Trophoblast cell (in vitro differentiated cells and primary cell): ENCODE results near the gene BABAM2.
A peak's percentile ranks its signal among the peaks of the same experiment; 100 is the strongest.
"Not testable (repeated sequence)": the region's sequence is repeated elsewhere in the genome, so short reads cannot be mapped to it uniquely, and the experiment has no call there.

ENCODE experiments used
- DNase-seq, 2 donors: peaks; one replicate each; pipeline ENCODE4 v3.0.0-alpha.2; 2016
- H2AFZ ChIP-seq: 2 replicates; pipeline ENCODE4 v1.6.1; 2013; ENCODE audit warnings: low read length, moderate library complexity, mild to moderate bottlenecking; ENCODE audit not compliant: insufficient read depth, poor library complexity
- H2AK5ac ChIP-seq: 2 replicates; pipeline ENCODE4 v1.6.1; 2013; ENCODE audit warnings: mild to moderate bottlenecking, low read length
- H2BK120ac ChIP-seq: 2 replicates; pipeline ENCODE4 v1.6.1; 2013; ENCODE audit warnings: low read length, mild to moderate bottlenecking, moderate library complexity; ENCODE audit not compliant: insufficient read depth, poor library complexity
- H2BK12ac ChIP-seq: 2 replicates; pipeline ENCODE4 v1.6.1; 2013; ENCODE audit warnings: mild to moderate bottlenecking, low read length, moderate library complexity
- H2BK5ac ChIP-seq: 2 replicates; pipeline ENCODE4 v1.6.1; 2013; ENCODE audit warnings: low read length, low read depth, moderate library complexity, mild to moderate bottlenecking; ENCODE audit not compliant: poor library complexity
- H3K14ac ChIP-seq: 2 replicates; pipeline ENCODE4 v1.6.1; 2013; ENCODE audit warnings: mild to moderate bottlenecking, low read length
- H3K18ac ChIP-seq: 2 replicates; pipeline ENCODE4 v1.6.1; 2013; ENCODE audit warnings: mild to moderate bottlenecking, low read length
- H3K23ac ChIP-seq: 2 replicates; pipeline ENCODE4 v1.6.1; 2013; ENCODE audit warnings: low read length
- H3K27ac ChIP-seq: 2 replicates; pipeline ENCODE4 v1.5.1; 2013; ENCODE audit warnings: low read depth, mild to moderate bottlenecking, inconsistent platforms, low read length, moderate library complexity
- H3K27me3 ChIP-seq: 2 replicates; pipeline ENCODE4 v1.6.1; 2013; ENCODE audit warnings: inconsistent platforms, mild to moderate bottlenecking, low read length, moderate library complexity; ENCODE audit not compliant: insufficient read depth
- H3K36me3 ChIP-seq, 2 experiments: 1 replicate in 1 of 2; 2 replicates in 1 of 2; pipeline ENCODE4 v1.6.1; 2013; ENCODE audit warnings: low read length in 2 of 2, mild to moderate bottlenecking in 2 of 2, moderate library complexity in 1 of 2; ENCODE audit not compliant: insufficient read depth in 2 of 2, control insufficient read depth in 1 of 2
- H3K4ac ChIP-seq: 2 replicates; pipeline ENCODE4 v1.6.1; 2013; ENCODE audit warnings: low read depth, mild to moderate bottlenecking, low read length, moderate library complexity
- H3K4me1 ChIP-seq, 2 experiments: 1 replicate in 1 of 2; 2 replicates in 1 of 2; pipeline ENCODE4 v1.6.1; 2013; ENCODE audit warnings: low read length in 2 of 2, mild to moderate bottlenecking in 2 of 2, moderate library complexity in 1 of 2; ENCODE audit not compliant: insufficient read depth in 2 of 2, control insufficient read depth in 1 of 2
- H3K4me2 ChIP-seq: 2 replicates; pipeline ENCODE4 v1.6.1; 2013; ENCODE audit warnings: inconsistent platforms, mild to moderate bottlenecking, low read length, moderate library complexity
- H3K4me3 ChIP-seq: 2 replicates; pipeline ENCODE4 v1.5.1; 2013; ENCODE audit warnings: mild to moderate bottlenecking, low read depth, low read length, inconsistent platforms
- H3K79me1 ChIP-seq: one replicate; pipeline ENCODE4 v1.6.1; 2013; ENCODE audit warnings: low read length
- H3K79me2 ChIP-seq: 2 replicates; pipeline ENCODE4 v1.6.1; 2013; ENCODE audit warnings: low read length, mild to moderate bottlenecking; ENCODE audit not compliant: control insufficient read depth, insufficient read depth, poor library complexity
- H3K9ac ChIP-seq: 2 replicates; pipeline ENCODE4 v1.6.1; 2013; ENCODE audit warnings: mild to moderate bottlenecking, low read length
- H3K9me3 ChIP-seq: 2 replicates; pipeline ENCODE4 v1.6.1; 2013; ENCODE audit warnings: low read depth, mild to moderate bottlenecking, control low read depth, inconsistent platforms, low read length; ENCODE audit not compliant: insufficient read depth
- H4K12ac ChIP-seq: 2 replicates; pipeline ENCODE4 v1.6.1; 2013; ENCODE audit warnings: low read depth, mild to moderate bottlenecking, low read length, moderate library complexity
- H4K8ac ChIP-seq: 2 replicates; pipeline ENCODE4 v1.6.1; 2013; ENCODE audit warnings: low read depth, mild to moderate bottlenecking, low read length, moderate library complexity
- H4K91ac ChIP-seq: one replicate; pipeline ENCODE4 v1.6.1; 2013; ENCODE audit warnings: low read depth, mild to moderate bottlenecking, low read length, moderate library complexity
- WGBS: extraction: QIAGEN DNeasy Blood & Tissue Kit; methylation state at CpG from one replicate; pipeline ENCODE4 v1.1.7; 2013; ENCODE audit warnings: missing lambda C conversion rate; ENCODE audit not compliant: insufficient read length, insufficient coverage; ENCODE audit errors: extremely low coverage; 5-methylcytosine and 5-hydroxymethylcytosine counted together

Gene BABAM2

DNA sequence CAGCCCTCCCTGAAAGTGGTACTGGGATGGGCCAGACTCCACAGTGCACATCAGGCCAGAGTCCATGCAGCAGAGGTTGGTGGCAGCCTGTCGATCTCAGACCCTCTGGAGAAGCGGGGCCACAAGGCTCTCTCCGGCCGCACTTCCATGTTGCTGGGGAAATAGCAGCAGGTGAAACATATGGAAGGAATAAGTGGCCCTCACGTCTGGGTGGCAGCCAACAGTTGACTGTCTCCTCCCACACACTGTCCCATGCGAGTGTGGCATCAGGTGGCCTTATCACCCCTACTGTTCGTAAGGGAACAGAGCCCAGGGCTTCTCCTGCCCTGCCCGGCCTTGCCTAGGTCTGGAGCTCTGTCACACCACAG is 444.0 kb downstream of the BABAM2 start:
- H4K91ac ChIP-seq, result peak overlapping the region; percentile 6
- H4K8ac ChIP-seq, result no peak overlapping the region
- H3K14ac ChIP-seq, result no peak overlapping the region
- no peak overlapping the region for H3K4me2 ChIP-seq
- no peak overlapping the region for H2BK5ac ChIP-seq
- H3K9me3 ChIP-seq, result no peaks in the 10 kb centered on the region
- no peak overlapping the region for H3K18ac ChIP-seq
- no peak overlapping the region for H3K9ac ChIP-seq
- H3K4me1 ChIP-seq, result peaks cover 13 to 24% of the 10 kb centered on the region in 2 experiments
- WGBS, result no CpG with 5 or more reads among the region's 8 CpGs
- no peak overlapping the region for H3K23ac ChIP-seq
- H3K79me1 ChIP-seq, result peaks cover 12% of the 10 kb centered on the region
- H2BK12ac ChIP-seq, result peak overlapping the region; percentile 20
- no peak overlapping the region for H3K4me3 ChIP-seq
- H2BK120ac ChIP-seq, result no peak overlapping the region
- H3K4ac ChIP-seq, result no peak overlapping the region
- no peak overlapping the region for H3K27ac ChIP-seq
- DNase-seq, result no peak
- H3K79me2 ChIP-seq, result no peaks in the 10 kb centered on the region
- no peaks in the 10 kb centered on the region for H3K36me3 ChIP-seq
- no peak overlapping the region for H2AFZ ChIP-seq
- H2AK5ac ChIP-seq, result peak overlapping the region; percentile 9
- no peaks in the 10 kb centered on the region for H3K27me3 ChIP-seq
- H4K12ac ChIP-seq, result no peak overlapping the region

DNA sequence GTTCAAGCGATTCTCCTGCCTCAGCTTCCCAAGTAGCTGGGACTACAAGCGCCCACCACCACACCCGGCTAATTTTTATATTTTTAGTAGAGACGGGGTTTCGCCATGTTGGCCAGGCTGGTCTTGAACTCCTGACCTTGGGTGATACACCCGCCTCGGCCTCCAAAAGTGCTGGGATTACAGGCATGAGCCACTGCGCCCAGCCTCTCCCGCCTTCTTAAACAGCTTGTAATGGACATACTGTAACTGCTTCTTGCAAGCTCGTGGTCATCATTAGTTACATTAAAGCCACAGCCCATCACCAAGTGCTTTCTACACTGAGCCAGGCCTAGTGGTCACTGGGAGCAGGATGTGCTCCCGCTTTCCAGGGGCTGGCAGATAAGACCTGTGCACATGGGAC is 444.7 kb downstream of the BABAM2 start:
- peaks cover 18 to 29% of the 10 kb centered on the region in 2 experiments for H3K4me1 ChIP-seq
- H3K4me2 ChIP-seq, H4K12ac ChIP-seq, H2BK120ac ChIP-seq, H2BK12ac ChIP-seq, H3K4me3 ChIP-seq, H3K27ac ChIP-seq, H3K4ac ChIP-seq, H2AK5ac ChIP-seq, H3K18ac ChIP-seq, H3K9ac ChIP-seq, H3K79me2 ChIP-seq, DNase-seq, H4K8ac ChIP-seq, H3K23ac ChIP-seq, H2BK5ac ChIP-seq, H3K27me3 ChIP-seq, H2AFZ ChIP-seq, H3K9me3 ChIP-seq, H3K14ac ChIP-seq, H3K36me3 ChIP-seq, H4K91ac ChIP-seq: not testable (repeated sequence)
- WGBS, result no CpG with 5 or more reads among the region's 11 CpGs
- H3K79me1 ChIP-seq, result peaks cover 18% of the 10 kb centered on the region

DNA sequence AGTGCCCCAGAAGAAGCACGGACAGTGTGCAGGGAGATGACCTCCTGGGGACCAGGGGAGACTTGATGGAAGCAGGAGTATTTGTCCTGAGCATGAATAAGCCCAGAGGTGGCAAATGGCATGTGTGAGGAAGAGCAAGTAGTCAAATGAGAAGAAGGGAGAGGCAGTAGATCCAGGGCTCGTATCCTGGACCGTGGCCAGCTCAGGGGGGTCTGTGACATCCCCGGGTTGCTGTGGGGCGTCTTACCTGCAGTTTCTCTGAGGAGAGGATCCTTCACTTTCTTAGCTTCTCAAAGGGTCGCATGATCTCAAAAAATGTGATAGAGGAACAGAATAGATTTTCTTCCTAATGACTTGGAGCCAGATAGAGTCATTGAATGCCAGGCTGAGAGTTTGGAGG is 445.1 kb downstream of the BABAM2 start:
- Histone ChIP-seq H4K12ac (no peak overlapping the region), H3K9ac (no peak overlapping the region), H2AK5ac (no peak overlapping the region), H4K8ac (no peak overlapping the region), H3K18ac (no peak overlapping the region), H3K4me1 (peaks cover 22 to 29% of the 10 kb centered on the region in 2 experiments), H3K4me3 (no peak overlapping the region), H3K14ac (no peak overlapping the region), H3K9me3 (no peaks in the 10 kb centered on the region), H3K79me1 (peaks cover 20% of the 10 kb centered on the region), H4K91ac (no peak overlapping the region), H3K27me3 (no peaks in the 10 kb centered on the region), H2BK5ac (no peak overlapping the region), H2BK120ac (no peak overlapping the region), H2BK12ac (no peak overlapping the region), H2AFZ (no peak overlapping the region), H3K79me2 (no peaks in the 10 kb centered on the region), H3K4ac (no peak overlapping the region), H3K27ac (no peak overlapping the region), H3K23ac (no peak overlapping the region), H3K36me3 (no peaks in the 10 kb centered on the region), H3K4me2 (no peak overlapping the region)
- WGBS, result no CpG with 5 or more reads among the region's 6 CpGs
- no peak for DNase-seq

DNA sequence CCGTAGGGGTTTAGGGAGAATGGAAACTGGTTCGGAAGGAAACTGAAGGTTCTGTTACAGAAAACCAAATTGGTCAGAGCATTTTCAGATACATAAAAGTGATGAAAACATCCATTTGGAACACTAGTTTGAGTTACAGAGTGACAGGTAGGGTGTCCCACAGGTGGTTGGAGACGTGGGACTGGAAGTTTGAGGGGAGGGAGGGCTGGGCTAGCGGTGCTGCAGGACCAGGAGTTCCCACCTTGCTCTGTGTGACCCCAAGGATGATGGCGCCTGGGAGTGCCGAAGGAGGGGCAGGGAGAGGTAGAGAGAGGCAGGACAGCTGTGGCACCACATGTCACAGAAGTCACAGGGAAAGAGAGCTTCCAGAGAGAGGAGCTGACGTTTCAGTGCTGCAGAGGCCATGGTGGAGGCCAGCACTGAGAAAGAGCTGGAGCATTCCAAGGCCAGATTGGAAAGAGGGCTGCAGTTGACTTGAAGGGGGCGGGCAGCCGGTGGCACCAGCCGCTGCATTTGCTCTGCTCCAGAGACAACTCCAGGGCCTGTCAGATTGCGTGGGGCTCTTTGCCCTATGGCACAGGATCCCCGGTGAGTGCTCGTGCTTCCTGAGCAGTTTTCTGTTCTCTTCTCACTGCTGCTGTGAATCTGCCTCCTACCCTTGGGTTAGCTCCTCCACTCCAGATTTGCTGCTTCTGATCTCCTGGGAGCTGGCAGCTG is 445.9 kb downstream of the BABAM2 start:
- H4K8ac ChIP-seq, result no peak overlapping the region
- no peak overlapping the region for H4K12ac ChIP-seq
- H3K27ac ChIP-seq, result no peak overlapping the region
- no peaks in the 10 kb centered on the region for H3K79me2 ChIP-seq
- peak overlapping the region; percentile 45 for H2AK5ac ChIP-seq
- H3K9ac ChIP-seq, result no peak overlapping the region
- no peaks in the 10 kb centered on the region for H3K9me3 ChIP-seq
- peaks cover 20% of the 10 kb centered on the region for H3K79me1 ChIP-seq
- H2AFZ ChIP-seq, result no peak overlapping the region
- no peak overlapping the region for H3K4me3 ChIP-seq
- no peak overlapping the region for H3K23ac ChIP-seq
- no peaks in the 10 kb centered on the region for H3K27me3 ChIP-seq
- H3K4me1 ChIP-seq, result peaks cover 24 to 29% of the 10 kb centered on the region in 2 experiments
- H3K4ac ChIP-seq, result no peak overlapping the region
- H3K14ac ChIP-seq, result no peak overlapping the region
- no peak overlapping the region for H2BK5ac ChIP-seq
- no peak overlapping the region for H3K4me2 ChIP-seq
- H3K36me3 ChIP-seq, result no peaks in the 10 kb centered on the region
- WGBS, result no CpG with 5 or more reads among the region's 13 CpGs
- H4K91ac ChIP-seq, result no peak overlapping the region
- H2BK12ac ChIP-seq, result peak overlapping the region; percentile 51
- no peak for DNase-seq
- H3K18ac ChIP-seq, result no peak overlapping the region
- H2BK120ac ChIP-seq, result no peak overlapping the region
